GM12875 (cell line): ENCODE results near the gene TMEM132E.

Experiments used
- H3K4me3 ChIP-seq: one replicate; pipeline ENCODE4 v1.5.1; 2011; ENCODE audit warnings: low read depth, low read length, control low read depth
- CTCF ChIP-seq: IDR thresholded peaks from 2 replicates; pipeline ENCODE4 v1.5.1; 2011; ENCODE audit warnings: low read depth, mild to moderate bottlenecking, control low read depth, inconsistent platforms, low read length, moderate library complexity, borderline replicate concordance; ENCODE audit not compliant: insufficient read depth

Gene TMEM132E

GRCh38 chr17:34606763-34607162, 27.4 kb downstream of the TMEM132E start:
- no peak for TF ChIP-seq CTCF
- no peak overlapping the region for H3K4me3 ChIP-seq

GRCh38 chr17:34607917-34608316, 28.5 kb downstream of the TMEM132E start:
- TF ChIP-seq CTCF = no peak
- no peak overlapping the region for H3K4me3 ChIP-seq

GRCh38 chr17:34609210-34609609, 29.8 kb downstream of the TMEM132E start:
- no peak overlapping the region for H3K4me3 ChIP-seq
- no peak for TF ChIP-seq CTCF

- no peak for TF ChIP-seq CTCF
- no peak overlapping the region for H3K4me3 ChIP-seq
These were observed 30.7 kb downstream of the TMEM132E start for GRCh38 chr17:34610039-34610438.

- TF ChIP-seq CTCF = no peak
These were observed 31.1 kb downstream of the TMEM132E start for GRCh38 chr17:34610506-34610905.

GRCh38 chr17:34613064-34614019, 34.0 kb downstream of the TMEM132E start:
- TF ChIP-seq CTCF = no peak
- no peak overlapping the region for H3K4me3 ChIP-seq

More at GRCh38 chr17:34610506-34610905, 31.1 kb downstream of the TMEM132E start:
- no peak overlapping the region for H3K4me3 ChIP-seq

GRCh38 chr17:34614698-34615097, 35.3 kb downstream of the TMEM132E start:
- TF ChIP-seq CTCF = no peak
- no peak overlapping the region for H3K4me3 ChIP-seq
